Motor neuron (in vitro differentiated cells): ENCODE results near the gene SLC19A1. TPM values are rescaled to one million over a fixed set of nuclear protein-coding genes. Genes with fewer than 3 reads are reported as not detected.
"Not testable (repeated sequence)": the region's sequence is repeated elsewhere in the genome, so short reads cannot be mapped to it uniquely, and the experiment has no call there.

ENCODE experiments used
- ATAC-seq, 8 experiments: fragments of 200-7000 bp; cut with Tn5 transposase; replicated peaks in 6 of 8; 2 replicates each; pipeline ENCODE4 v1.8.0; 2021; ENCODE audit warnings: mild to moderate bottlenecking in 8 of 8, moderate library complexity in 8 of 8
- H3K27ac ChIP-seq, 2 donors: fragments of 250-450 bp; sonication (Bioruptor Pico); 2 replicates each; pipeline ENCODE4 v1.9.0; 2021; ENCODE audit warnings: antibody characterized with exemption in 2 of 2, mild to moderate bottlenecking in 2 of 2, moderate library complexity in 1 of 2
- H3K4me1 ChIP-seq, 2 donors: fragments of 250-450 bp; sonication (Bioruptor Pico); replicated peaks in 1 of 2; 2 replicates each; pipeline ENCODE4 v1.6.1; 2021; ENCODE audit warnings: antibody characterized with exemption in 2 of 2, mild to moderate bottlenecking in 2 of 2, moderate library complexity in 1 of 2
- H3K4me3 ChIP-seq, 5 donors: fragments of 250-450 bp; sonication (Bioruptor Pico); 2 replicates each; pipeline ENCODE4 v1.9.0; 2021; ENCODE audit warnings: antibody characterized with exemption in 5 of 5, mild to moderate bottlenecking in 5 of 5, moderate library complexity in 4 of 5
- WGBS, 10 experiments: fragments of 450-650 bp; shearing (Covaris generic); methylation state at CpG; one replicate each; pipeline ENCODE4 v1.0.0; 2022; 5-methylcytosine and 5-hydroxymethylcytosine counted together
- in situ Hi-C, 9 experiments: fragments of 400-800 bp; cut with MboI; loops; one replicate each; pipeline ENCODE4 v1.15.0; 2021; ENCODE audit warnings: low sequenced_read_pairs in 9 of 9, low pct_unique_long_range_greater_than_20kb in 2 of 9; ENCODE audit not compliant: unreplicated experiment in 9 of 9
- total RNA-seq, 8 experiments: library from RNA; unstranded; fragments of 300-600 nt; gene quantifications; 2 replicates each; pipeline versions ENCODE4 v1.2.3 to v1.2.4, GENCODE V29; 2022

The SLC19A1 gene
- total RNA-seq, 8 experiments from 2014 or later = 4.0 to 40.5 (median 8.2) TPM

DNA sequence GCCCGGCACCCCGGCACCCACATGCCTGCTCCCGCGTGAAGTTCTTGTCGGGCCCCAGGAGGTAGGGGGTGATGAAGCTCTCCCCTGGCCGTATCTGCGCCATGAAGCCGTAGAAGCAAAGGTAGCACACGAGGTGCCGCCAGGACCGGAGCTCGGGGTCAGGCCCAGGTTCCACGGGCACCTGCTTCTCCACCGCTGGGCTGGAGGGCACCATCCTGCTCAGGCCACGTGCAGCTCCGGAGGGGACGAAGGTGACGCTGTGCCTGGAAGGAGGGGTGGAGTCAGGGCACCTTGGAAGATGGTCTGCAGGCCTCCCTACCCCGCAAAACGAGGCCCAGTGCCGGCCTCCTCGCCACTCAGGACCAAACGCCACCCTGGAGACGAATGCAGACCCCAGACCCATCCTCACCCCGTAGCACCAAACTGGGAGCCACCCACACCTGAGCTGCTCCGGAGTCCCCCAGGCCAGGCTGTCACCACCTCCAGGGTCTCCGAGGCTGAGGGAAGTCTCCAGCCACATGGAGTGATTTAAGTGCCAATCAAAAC, 4.4 kb downstream of the SLC19A1 start:
- H3K4me1 ChIP-seq = peaks cover 29 to 38% of the 10 kb centered on the region in 2 donors
- WGBS, 10 experiments = 56 to 100% (median 90%) methylated on average over 1 to 5 of the region's 27 CpGs; no CpG with 5 or more reads in 7 of the 10 experiments
- H3K27ac ChIP-seq = no peak overlapping the region
- in situ Hi-C loops = no loop called here
- ATAC-seq = no peak
- H3K4me3 ChIP-seq = no peak overlapping the region

DNA sequence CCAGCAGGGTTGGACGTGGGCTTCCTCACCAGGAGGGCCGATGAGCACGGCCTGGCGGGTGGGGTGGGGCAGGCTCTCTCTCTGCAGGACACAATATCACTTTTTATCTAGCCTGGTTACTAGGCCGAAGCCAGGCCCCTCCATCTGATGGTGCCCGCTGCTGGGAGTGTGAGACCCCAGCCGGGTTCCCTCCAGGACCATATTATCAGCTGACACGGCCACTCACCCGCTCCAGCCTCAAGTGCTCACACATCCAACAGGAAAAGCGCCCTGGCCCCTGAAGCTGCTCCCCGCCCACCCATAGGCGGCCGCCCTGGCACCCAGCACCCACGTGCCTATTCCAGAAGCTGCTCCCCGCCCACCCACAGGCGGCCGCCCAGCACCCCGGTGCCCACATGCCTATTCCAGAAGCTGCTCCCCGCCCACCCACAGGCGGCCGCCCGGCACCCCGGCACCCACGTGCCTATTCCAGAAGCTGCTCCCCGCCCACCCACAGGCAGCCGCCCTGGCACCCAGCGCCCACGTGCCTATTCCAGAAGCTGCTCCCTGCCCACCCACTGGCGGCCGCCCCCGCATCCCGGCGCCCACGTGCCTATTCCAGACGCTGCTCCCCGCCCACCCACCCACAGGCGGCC, 5.0 kb downstream of the SLC19A1 start:
- WGBS, 10 experiments = 96% methylated on average over 4 of the region's 37 CpGs; no CpG with 5 or more reads in 9 of the 10 experiments
- in situ Hi-C loops = no loop called here
- H3K4me1 ChIP-seq = peaks cover 27 to 34% of the 10 kb centered on the region in 2 donors
- no peak overlapping the region for H3K4me3 ChIP-seq
- no peak overlapping the region for H3K27ac ChIP-seq
- ATAC-seq = no peak

- peaks cover 27 to 32% of the 10 kb centered on the region in 2 donors for H3K4me1 ChIP-seq
- 91 to 100% (median 100%) methylated on average over 1 to 13 of the region's 31 CpGs; no CpG with 5 or more reads in 3 of the 10 experiments for WGBS, 10 experiments
- no peak overlapping the region for H3K27ac ChIP-seq
- no peak for ATAC-seq
- H3K4me3 ChIP-seq = no peak overlapping the region
- in situ Hi-C loops = no loop called here
These were observed 5.7 kb downstream of the SLC19A1 start for GRCh38 chr21:45536301-45537081.

- peaks cover 19 to 23% of the 10 kb centered on the region in 2 donors for H3K4me1 ChIP-seq
- in situ Hi-C loops = no loop called here
- no peak for ATAC-seq
- 93 to 95% methylated on average over 8 to 16 of the region's 34 CpGs; no CpG with 5 or more reads in 8 of the 10 experiments for WGBS, 10 experiments
- H3K27ac ChIP-seq = peak overlapping the region; percentile 66 to 72
- no peak overlapping the region for H3K4me3 ChIP-seq
These were observed 6.7 kb downstream of the SLC19A1 start for GRCh38 chr21:45535341-45536081.

DNA sequence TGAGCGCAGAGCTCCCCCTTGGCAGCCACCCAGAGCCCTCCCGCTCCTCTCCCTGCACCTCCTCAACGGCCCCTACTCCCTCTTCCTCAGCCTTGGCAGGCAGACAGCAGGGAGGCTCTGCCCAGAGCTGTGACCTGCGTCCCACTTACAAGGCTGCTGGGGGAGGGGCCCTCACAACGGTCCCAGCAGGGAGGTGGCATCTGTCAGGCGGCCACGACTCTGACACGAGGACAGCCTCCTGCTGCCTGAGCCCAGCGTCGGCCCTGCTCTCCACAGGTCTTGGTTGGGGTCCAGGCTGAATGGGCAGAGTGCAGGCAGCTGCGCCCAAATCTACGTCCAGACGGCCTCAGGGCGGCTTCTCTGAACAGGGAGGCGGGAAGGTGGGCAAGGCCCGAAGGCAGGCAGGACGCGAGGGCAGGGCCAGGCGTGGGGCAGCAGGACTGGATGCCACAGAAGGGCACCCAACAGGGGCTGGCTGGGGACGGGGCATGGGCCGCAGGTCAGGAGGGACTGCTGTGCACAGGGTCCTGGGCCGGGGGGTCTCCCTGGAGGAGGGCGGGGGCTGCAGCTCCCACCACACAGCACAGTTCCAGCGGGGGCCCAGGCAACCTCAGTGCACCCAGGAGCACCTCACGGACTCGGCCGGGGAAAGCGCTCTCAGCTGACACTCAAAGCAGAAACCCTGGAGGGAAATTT, 7.5 kb downstream of the SLC19A1 start:
- Histone ChIP-seq H3K4me1 (peaks cover 19 to 22% of the 10 kb centered on the region in 2 donors), H3K4me3 (no peak overlapping the region), H3K27ac (peak overlapping the region; percentile 66 to 72)
- peak in 5 of 8 experiments; percentile 95 to 96 (median 96) for ATAC-seq
- WGBS, 10 experiments = 0 to 81% (median 20%) methylated on average over 1 to 6 of the region's 28 CpGs; no CpG with 5 or more reads in 7 of the 10 experiments
- in situ Hi-C loops = no loop called here

GRCh38 chr21:45533846-45534635, 8.2 kb downstream of the SLC19A1 start:
- WGBS, 10 experiments = 60 to 96% (median 83%) methylated on average over 2 to 6 of the region's 20 CpGs; no CpG with 5 or more reads in 5 of the 10 experiments
- in situ Hi-C loops = no loop called here

DNA sequence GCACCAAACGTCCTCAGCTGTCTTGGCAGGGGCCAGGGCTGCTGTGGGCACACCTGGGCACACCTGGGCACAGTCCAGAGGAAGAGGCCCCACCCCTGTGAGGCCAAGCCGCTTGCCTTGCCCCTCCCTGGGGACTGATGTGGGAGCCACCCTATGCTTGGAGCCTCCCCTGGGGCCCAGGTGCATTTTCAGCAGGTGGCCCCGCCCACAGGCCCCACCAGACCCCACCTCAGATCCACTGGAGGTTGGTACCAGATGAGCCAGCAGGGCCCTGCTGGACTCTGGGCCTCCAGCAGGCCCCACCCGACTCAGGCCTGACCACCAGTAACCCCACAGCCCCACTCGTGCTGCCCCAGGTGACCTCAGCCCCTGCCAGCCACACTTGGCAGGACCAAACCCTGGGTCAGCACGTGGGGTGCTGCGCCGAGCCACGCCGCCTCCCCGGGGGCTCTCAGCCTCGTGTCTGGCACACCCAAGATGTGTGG, 8.8 kb downstream of the SLC19A1 start:
- H3K4me3 ChIP-seq = no peak overlapping the region
- 0% methylated on average over 1 of the region's 12 CpGs; no CpG with 5 or more reads in 9 of the 10 experiments for WGBS, 10 experiments
- peaks cover 19 to 22% of the 10 kb centered on the region in 2 donors for H3K4me1 ChIP-seq
- peak overlapping the region in 1 of 2 donors; percentile 25 for H3K27ac ChIP-seq
- ATAC-seq = no peak
- in situ Hi-C loops = no loop called here

More at GRCh38 chr21:45533846-45534635, 8.2 kb downstream of the SLC19A1 start:
- peak overlapping the region; percentile 25 to 42 for H3K27ac ChIP-seq
- peaks cover 19 to 22% of the 10 kb centered on the region in 2 donors for H3K4me1 ChIP-seq
- no peak for ATAC-seq
- H3K4me3 ChIP-seq = no peak overlapping the region

- H3K27ac ChIP-seq = no peak overlapping the region
- ATAC-seq = no peak
- WGBS, 10 experiments = no CpG with 5 or more reads among the region's 7 CpGs
- H3K4me3 ChIP-seq = no peak overlapping the region
- H3K4me1 ChIP-seq = peaks cover 19 to 22% of the 10 kb centered on the region in 2 donors
- in situ Hi-C loops = no loop called here
These were observed 9.3 kb downstream of the SLC19A1 start for GRCh38 chr21:45532826-45533360.

- no peak for ATAC-seq
- WGBS, 10 experiments = 90 to 100% (median 95%) methylated on average over 2 to 26 of the region's 76 CpGs; no CpG with 5 or more reads in 3 of the 10 experiments
- Histone ChIP-seq H3K4me3 (no peak overlapping the region), H3K4me1 (peaks cover 19 to 22% of the 10 kb centered on the region in 2 donors), H3K27ac (no peak overlapping the region)
- in situ Hi-C loops = no loop called here
These were observed 10.6 kb downstream of the SLC19A1 start for GRCh38 chr21:45531393-45532215.

- H3K4me1 ChIP-seq = peaks cover 19 to 22% of the 10 kb centered on the region in 2 donors
- H3K4me3 ChIP-seq, ATAC-seq, in situ Hi-C loops, H3K27ac ChIP-seq: not testable (repeated sequence)
- WGBS, 10 experiments = no CpG with 5 or more reads among the region's 17 CpGs
These were observed 11.2 kb downstream of the SLC19A1 start for GRCh38 chr21:45531114-45531392.
